SK-N-SH treated with all-trans-retinoic acid at 6 μM for 48 hours (cell line): ENCODE data around the gene TMCO2.

Source experiments
- CSDC2 ChIP-seq: fragments of 250-450 bp; sonication (Bioruptor Pico); IDR thresholded peaks from 2 replicates; pipeline ENCODE4 v1.5.0; 2020; ENCODE audit warnings: mild to moderate bottlenecking, moderate library complexity
- ESRRG ChIP-seq: fragments of 250-450 bp; sonication (Bioruptor Pico); IDR thresholded peaks from 2 replicates; pipeline ENCODE4 v1.6.1; 2021; ENCODE audit warnings: mild to moderate bottlenecking
- GLIS3 ChIP-seq: fragments of 250-450 bp; sonication (Bioruptor Pico); IDR thresholded peaks from 2 replicates; pipeline ENCODE4 v1.5.0; 2020; ENCODE audit warnings: mild to moderate bottlenecking, moderate library complexity
- ISL1 ChIP-seq: fragments of 250-450 bp; sonication (Bioruptor Pico); IDR thresholded peaks from 2 replicates; pipeline ENCODE4 v2.1.2; 2022; ENCODE audit warnings: mild to moderate bottlenecking, moderate library complexity
- PATZ1 ChIP-seq: fragments of 250-450 bp; sonication (Bioruptor Pico); IDR thresholded peaks from 2 replicates; pipeline ENCODE4 v1.8.0; 2020; ENCODE audit warnings: mild to moderate bottlenecking, moderate library complexity, borderline replicate concordance
- SNAI2 ChIP-seq: fragments of 250-450 bp; sonication (Bioruptor Pico); IDR thresholded peaks from 2 replicates; pipeline ENCODE4 v1.5.0; 2020; ENCODE audit warnings: mild to moderate bottlenecking, moderate library complexity
- TSHZ2 ChIP-seq: fragments of 250-450 bp; sonication (Bioruptor Pico); IDR thresholded peaks from 2 replicates; pipeline ENCODE4 v1.5.0; 2020; ENCODE audit warnings: mild to moderate bottlenecking, moderate library complexity
- ZFP30 ChIP-seq: fragments of 450-650 bp; formaldehyde crosslinking; IDR thresholded peaks from 2 replicates; pipeline ENCODE4 v1.5.0; 2022; ENCODE audit warnings: mild to moderate bottlenecking, moderate library complexity

GRCh38 chr1:40273547-40274166, 25.9 kb downstream of the TMCO2 start:
- TF ChIP-seq CSDC2 (CRISPR knock-in tag) (no peak), TSHZ2 (CRISPR knock-in tag) (no peak), ESRRG (CRISPR knock-in tag) (no peak), ISL1 (CRISPR knock-in tag) (no peak), GLIS3 (CRISPR knock-in tag) (no peak), ZFP30 (no peak), PATZ1 (no peak), SNAI2 (CRISPR knock-in tag) (no peak)
